Measurements from ENCODE around the gene TIAM2.

The TIAM2 gene

DNA sequence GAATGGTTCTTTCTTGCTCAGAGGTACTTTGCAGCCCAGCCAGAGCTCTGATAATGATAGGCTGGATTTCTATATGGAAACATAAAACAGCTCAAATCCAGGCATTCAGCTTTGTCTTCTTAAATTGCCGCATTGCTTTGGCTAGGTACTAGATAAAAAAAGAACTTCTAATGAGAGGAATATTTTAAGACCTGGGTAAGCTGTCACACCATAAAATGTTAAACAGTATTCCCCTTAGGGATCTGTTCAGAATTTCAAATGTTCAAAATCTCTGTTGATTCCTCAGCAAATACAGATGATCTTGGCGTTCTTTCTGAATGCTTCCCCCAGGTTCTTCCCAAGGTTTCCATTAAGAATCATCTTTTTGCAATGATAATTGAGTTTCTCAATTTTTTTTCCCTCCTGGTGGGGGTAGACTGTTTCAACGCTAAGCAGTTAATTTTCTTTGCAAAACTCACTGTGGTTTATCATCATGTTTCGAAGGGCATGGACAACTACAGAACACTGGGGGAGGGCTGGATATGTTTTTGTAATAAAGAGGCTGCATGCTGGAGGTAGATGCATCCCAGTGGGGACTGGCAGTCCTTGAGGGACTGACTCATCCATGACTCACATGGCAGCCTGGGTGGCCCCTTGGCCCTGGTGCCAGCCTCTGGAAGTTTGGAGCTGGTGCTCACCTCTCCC, 31.0 kb downstream of the TIAM2 start:
- DNase-seq (ENCODE audit: extremely low read depth, insufficient read length) = no peak
- Histone ChIP-seq H3K4me3 (replicated peaks; ENCODE audit: low read depth, low read length) (no peak overlapping the region), H3K27me3 (replicated peaks; ENCODE audit: control insufficient read depth, insufficient read depth, low read length) (no peaks in the 10 kb centered on the region; the same call in none of the 2 replicates)

GRCh38 chr6:155026706-155027045, 31.6 kb downstream of the TIAM2 start:
- Histone ChIP-seq H3K4me3 (replicated peaks; ENCODE audit: low read depth, low read length) (no peak overlapping the region), H3K27me3 (replicated peaks; ENCODE audit: control insufficient read depth, insufficient read depth, low read length) (no peaks in the 10 kb centered on the region; the same call in none of the 2 replicates), H3K36me3 (ENCODE audit: control insufficient read depth, insufficient read depth, low read length) (no peaks in the 10 kb centered on the region)
- DNase-seq (ENCODE audit: extremely low read depth, insufficient read length) = no peak
- TF ChIP-seq, protein P1, sequence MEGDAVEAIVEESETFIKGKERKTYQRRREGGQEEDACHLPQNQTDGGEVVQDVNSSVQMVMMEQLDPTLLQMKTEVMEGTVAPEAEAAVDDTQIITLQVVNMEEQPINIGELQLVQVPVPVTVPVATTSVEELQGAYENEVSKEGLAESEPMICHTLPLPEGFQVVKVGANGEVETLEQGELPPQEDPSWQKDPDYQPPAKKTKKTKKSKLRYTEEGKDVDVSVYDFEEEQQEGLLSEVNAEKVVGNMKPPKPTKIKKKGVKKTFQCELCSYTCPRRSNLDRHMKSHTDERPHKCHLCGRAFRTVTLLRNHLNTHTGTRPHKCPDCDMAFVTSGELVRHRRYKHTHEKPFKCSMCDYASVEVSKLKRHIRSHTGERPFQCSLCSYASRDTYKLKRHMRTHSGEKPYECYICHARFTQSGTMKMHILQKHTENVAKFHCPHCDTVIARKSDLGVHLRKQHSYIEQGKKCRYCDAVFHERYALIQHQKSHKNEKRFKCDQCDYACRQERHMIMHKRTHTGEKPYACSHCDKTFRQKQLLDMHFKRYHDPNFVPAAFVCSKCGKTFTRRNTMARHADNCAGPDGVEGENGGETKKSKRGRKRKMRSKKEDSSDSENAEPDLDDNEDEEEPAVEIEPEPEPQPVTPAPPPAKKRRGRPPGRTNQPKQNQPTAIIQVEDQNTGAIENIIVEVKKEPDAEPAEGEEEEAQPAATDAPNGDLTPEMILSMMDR (IDR thresholded peaks at IDR 0.05; ENCODE audit: insufficient read depth, low read length, poor library complexity, severe bottlenecking) = no peak

More for the DNA sequence above, 31.0 kb downstream of the TIAM2 start:
- TF ChIP-seq, protein P1 (IDR thresholded peaks at IDR 0.05; ENCODE audit: insufficient read depth, low read length, poor library complexity, severe bottlenecking) = no peak
- no peaks in the 10 kb centered on the region for H3K36me3 ChIP-seq (ENCODE audit: control insufficient read depth, insufficient read depth, low read length)

DNA sequence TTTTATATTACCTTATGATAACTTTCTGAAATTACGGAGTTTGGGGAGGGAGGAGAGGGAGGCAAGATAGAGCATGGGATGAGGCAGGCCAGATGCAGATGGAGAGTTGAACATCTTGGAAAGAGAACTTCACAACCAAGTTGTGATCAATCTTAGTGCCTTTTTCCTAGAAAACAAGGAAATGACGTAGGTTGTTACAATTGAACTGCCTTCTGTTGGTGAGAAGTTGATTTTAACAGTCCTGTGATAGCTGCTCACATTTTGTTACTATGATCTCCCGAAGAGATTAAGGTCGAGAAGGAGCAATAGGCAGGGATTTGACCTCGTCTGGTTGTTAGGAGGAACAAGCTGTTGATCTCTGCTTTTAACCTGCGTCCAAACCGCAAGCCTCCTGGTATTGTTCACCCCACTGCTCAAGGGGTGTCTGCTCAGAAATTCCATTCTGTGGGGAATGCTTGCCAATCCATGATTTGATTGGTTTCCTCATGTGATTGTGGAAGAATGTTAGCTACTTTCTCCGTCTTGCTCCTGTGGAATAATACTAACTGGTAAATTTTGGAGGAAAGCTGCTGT, 35.1 kb downstream of the TIAM2 start:
- TF ChIP-seq, protein P1 (IDR thresholded peaks at IDR 0.05; ENCODE audit: insufficient read depth, low read length, poor library complexity, severe bottlenecking) = no peak
- no peaks in the 10 kb centered on the region; the same call in 1 of the 2 replicates for H3K27me3 ChIP-seq (replicated peaks; ENCODE audit: control insufficient read depth, insufficient read depth, low read length)
- no peak for DNase-seq (ENCODE audit: extremely low read depth, insufficient read length)

GRCh38 chr6:155031091-155031490, 36.0 kb downstream of the TIAM2 start:
- no peak for DNase-seq (ENCODE audit: extremely low read depth, insufficient read length)
- Histone ChIP-seq H3K4me3 (replicated peaks; ENCODE audit: low read depth, low read length) (no peak overlapping the region), H3K27me3 (replicated peaks; ENCODE audit: control insufficient read depth, insufficient read depth, low read length) (no peaks in the 10 kb centered on the region; the same call in 1 of the 2 replicates), H3K36me3 (ENCODE audit: control insufficient read depth, insufficient read depth, low read length) (no peaks in the 10 kb centered on the region)
- TF ChIP-seq, protein P1 (IDR thresholded peaks at IDR 0.05; ENCODE audit: insufficient read depth, low read length, poor library complexity, severe bottlenecking) = no peak

More for the DNA sequence above, 35.1 kb downstream of the TIAM2 start:
- Histone ChIP-seq H3K4me3 (replicated peaks; ENCODE audit: low read depth, low read length) (no peak overlapping the region), H3K36me3 (ENCODE audit: control insufficient read depth, insufficient read depth, low read length) (no peaks in the 10 kb centered on the region)

- no peaks in the 10 kb centered on the region for H3K36me3 ChIP-seq (ENCODE audit: control insufficient read depth, insufficient read depth, low read length)
- TF ChIP-seq, protein P1 (IDR thresholded peaks at IDR 0.05; ENCODE audit: insufficient read depth, low read length, poor library complexity, severe bottlenecking) = no peak
- H3K27me3 ChIP-seq (replicated peaks; ENCODE audit: control insufficient read depth, insufficient read depth, low read length) = no peaks in the 10 kb centered on the region
- H3K4me3 ChIP-seq (replicated peaks; ENCODE audit: low read depth, low read length) = no peak overlapping the region
- DNase-seq (ENCODE audit: extremely low read depth, insufficient read length) = no peak
These were observed 38.1 kb downstream of the TIAM2 start for GRCh38 chr6:155033021-155033791.

All from GM06990 (cell line).